Activated CD4-positive, alpha-beta T cell treated with anti-CD3 and anti-CD28 coated beads for 1 hour (primary cell): Measurements from ENCODE around the gene CLDN11.

ENCODE experiments used
- DNase-seq: peaks from one replicate; pipeline ENCODE4 v3.0.0-alpha.2; 2020

Gene CLDN11

DNA sequence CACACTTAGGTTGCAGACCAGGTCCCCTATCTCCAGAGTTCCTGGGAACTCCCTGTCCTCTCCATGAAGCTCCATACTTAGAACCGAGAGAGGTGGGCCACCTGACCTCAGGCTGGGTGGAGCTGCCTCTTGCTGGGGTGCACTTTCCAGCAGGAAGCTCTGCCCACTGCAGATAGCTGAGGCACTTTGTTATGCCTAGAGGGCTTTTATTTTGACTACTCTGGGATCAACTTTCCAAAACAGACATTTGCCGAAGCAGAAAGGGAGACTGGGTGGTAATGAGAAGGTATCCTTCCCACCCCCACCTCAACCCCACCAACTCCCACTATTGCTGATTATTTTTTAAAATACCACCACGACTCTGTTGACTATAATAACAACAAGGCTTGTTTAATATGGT is 54.7 kb downstream of the CLDN11 start:
- DNase-seq, result no peak

GRCh38 chr3:170475092-170475685 is 56.5 kb downstream of the CLDN11 start:
- DNase-seq, result no peak

DNA sequence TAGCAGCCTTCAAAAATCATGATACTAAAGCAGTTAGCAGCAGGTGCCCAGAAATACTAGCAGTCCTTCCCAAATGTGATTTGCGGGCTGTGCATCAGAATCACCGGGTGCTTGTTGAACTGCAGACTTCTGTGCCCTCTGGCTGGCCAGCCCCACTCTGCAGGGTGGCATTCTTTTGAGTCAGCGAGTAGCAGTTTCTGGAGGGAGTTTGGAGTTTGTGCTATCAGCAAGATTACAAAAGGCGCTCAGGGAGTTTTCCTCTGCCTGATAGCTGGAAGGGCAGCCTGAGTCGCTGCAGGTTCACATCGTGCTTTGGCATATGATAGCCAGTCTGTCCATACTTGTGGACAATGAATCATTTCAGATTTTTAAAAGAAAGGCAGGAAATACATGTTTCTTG is 57.6 kb downstream of the CLDN11 start:
- DNase-seq, result no peak

DNA sequence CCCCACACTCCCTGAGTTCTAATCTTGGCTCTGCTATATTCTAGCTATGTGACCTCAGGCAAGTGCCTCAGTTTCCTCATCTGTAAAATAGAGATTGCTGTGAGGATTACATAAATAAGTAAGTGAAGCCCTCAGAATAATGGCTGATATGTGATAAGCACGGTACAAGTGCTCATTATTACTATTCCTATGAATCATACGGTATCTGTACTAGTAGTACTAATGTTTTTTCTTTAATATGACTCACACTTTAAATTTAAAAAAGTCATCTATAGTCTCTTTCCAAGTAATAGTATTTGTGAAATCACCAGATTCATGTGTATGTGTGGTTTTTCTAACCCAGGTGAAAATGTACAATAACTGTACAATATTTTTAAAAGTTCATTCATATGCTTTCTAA is 58.7 kb downstream of the CLDN11 start:
- DNase-seq, result no peak

- no peak for DNase-seq
Observed at GRCh38 chr3:170480111-170480510, 61.4 kb downstream of the CLDN11 start.

GRCh38 chr3:170482199-170482598 is 63.5 kb downstream of the CLDN11 start:
- no peak for DNase-seq

- DNase-seq, result no peak
Observed at GRCh38 chr3:170483485-170484262, 65.0 kb downstream of the CLDN11 start.
